Endothelial cell of umbilical vein (primary cell): ENCODE results near the gene TRPM3.

Experiments
- CTCF ChIP-seq, 2 donors: IDR thresholded peaks; 1 replicate in 1 of 2; 2 replicates in 1 of 2; pipeline ENCODE4 v1.5.1; 2011; ENCODE audit warnings: low read length in 2 of 2, mild to moderate bottlenecking in 2 of 2, moderate library complexity in 2 of 2, control low read depth in 1 of 2, inconsistent platforms in 1 of 2, low read depth in 1 of 2; ENCODE audit not compliant: insufficient read depth in 1 of 2; ENCODE audit errors: extremely low read depth in 1 of 2
- POLR2A ChIP-seq: IDR thresholded peaks from 2 replicates; pipeline ENCODE4 v1.6.1; 2012; ENCODE audit warnings: low read depth, mild to moderate bottlenecking, control low read depth, low read length

GRCh38 chr9:70561111-70561510 is 560.3 kb downstream of the TRPM3 start:
- TF ChIP-seq CTCF (IDR thresholded peaks at IDR 0.05; ENCODE audit: extremely low read depth in 1 of 2, insufficient read depth in 1 of 2, low read depth in 1 of 2, low read length in 2 of 2) (no peak), POLR2A (no peak)
